NCI-H2081 (cell line): ENCODE results near the gene PARD6G.
"Not testable (repeated sequence)": the region's sequence is repeated elsewhere in the genome, so short reads cannot be mapped to it uniquely, and the experiment has no call there.

ENCODE experiments used
- DNase-seq, 2 experiments: peaks; one replicate each; lab custom pipeline; 2025; lab: John Stamatoyannopoulos, UW

Gene PARD6G

GRCh38 chr18:80241919-80242777, 5.2 kb downstream of the PARD6G start:
- no peak for DNase-seq

- no peak for DNase-seq
These were observed 7.5 kb downstream of the PARD6G start for GRCh38 chr18:80239830-80240229.

GRCh38 chr18:80238651-80239260, 8.6 kb downstream of the PARD6G start:
- DNase-seq = no peak

GRCh38 chr18:80237519-80237918, 9.8 kb downstream of the PARD6G start:
- DNase-seq = not testable (repeated sequence)

GRCh38 chr18:80234398-80234797, 12.9 kb downstream of the PARD6G start:
- DNase-seq = no peak

GRCh38 chr18:80233899-80234298, 13.4 kb downstream of the PARD6G start:
- DNase-seq = no peak

- no peak for DNase-seq
These were observed 14.0 kb downstream of the PARD6G start for GRCh38 chr18:80233201-80233835.

- no peak for DNase-seq
These were observed 14.6 kb downstream of the PARD6G start for GRCh38 chr18:80232710-80233109.

- DNase-seq = no peak
These were observed 15.3 kb downstream of the PARD6G start for GRCh38 chr18:80232030-80232429.

- no peak for DNase-seq
These were observed 15.7 kb downstream of the PARD6G start for GRCh38 chr18:80231616-80232015.

- no peak for DNase-seq
These were observed 16.2 kb downstream of the PARD6G start for GRCh38 chr18:80231151-80231550.

GRCh38 chr18:80229766-80230745, 17.3 kb downstream of the PARD6G start:
- DNase-seq = no peak

GRCh38 chr18:80229363-80229762, 18.0 kb downstream of the PARD6G start:
- no peak for DNase-seq

GRCh38 chr18:80228051-80228848, 19.1 kb downstream of the PARD6G start:
- no peak for DNase-seq

- no peak for DNase-seq
These were observed 19.8 kb downstream of the PARD6G start for GRCh38 chr18:80227472-80227871.

- no peak for DNase-seq
These were observed 21.6 kb downstream of the PARD6G start for GRCh38 chr18:80225685-80226084.

GRCh38 chr18:80223581-80224148, 23.6 kb downstream of the PARD6G start:
- no peak for DNase-seq

GRCh38 chr18:80219488-80219887, 27.8 kb downstream of the PARD6G start:
- not testable (repeated sequence) for DNase-seq

GRCh38 chr18:80218341-80219227, 28.7 kb downstream of the PARD6G start:
- DNase-seq = no peak

GRCh38 chr18:80213182-80213581, 34.1 kb downstream of the PARD6G start:
- DNase-seq = no peak
